HG02642 (cell line): ENCODE data around the gene MAGI2.

Experiments
- ATAC-seq: cut with Tn5 transposase; IDR thresholded peaks from one replicate; pipeline ENCODE4 v1.9.1; 2021; ENCODE audit warnings: mild to moderate bottlenecking; ENCODE audit not compliant: unreplicated experiment, poor library complexity

Gene MAGI2

GRCh38 chr7:77975672-77976480 lies 1477.6 kb downstream of the MAGI2 start:
- ATAC-seq = no peak

- ATAC-seq = no peak
Measured at GRCh38 chr7:77971726-77972125, 1481.7 kb downstream of the MAGI2 start.

- ATAC-seq = no peak
Measured at GRCh38 chr7:77967429-77967828, 1486.0 kb downstream of the MAGI2 start.
